HepG2 (cell line): ENCODE measurements around the gene TDRD3. TPM values are rescaled to one million over a fixed set of nuclear protein-coding genes. Genes with fewer than 3 reads are reported as not detected.

ENCODE experiments used
- ATAC-seq: fragments of 200-7000 bp; cut with Tn5 transposase; 3 replicates; pipeline ENCODE4 v1.9.1; 2020; ENCODE audit warnings: mild to moderate bottlenecking, moderate library complexity
- BruUV-seq: library from RNA; stranded (reverse); fragments of 400-500 nt; replicated peaks from 2 replicates; lab custom pipeline; 2021; lab: Mats Ljungman, UMichigan
- CTCF ChIA-PET: fragments of 300-600 bp; formaldehyde crosslinking; extraction: SDS; loops from one replicate; lab custom pipeline; 2021; ENCODE audit warnings: low total read pairs, inconsistent platforms, low intra/inter-chr PET ratio; lab: Yijun Ruan, JAX
- POLR2A ChIA-PET: fragments of 350-600 bp; sonication (Branson Sonifier 250); formaldehyde crosslinking; loops from one replicate; lab custom pipeline; 2020; ENCODE audit warnings: antibody characterized with exemption, inconsistent platforms; lab: Yijun Ruan, JAX
- DNase-seq: peaks from one replicate; pipeline ENCODE4 v3.0.0-alpha.2; 2015; ENCODE audit warnings: low spot score
- FAIRE-seq: peaks from 3 replicates; lab custom pipeline; 2011; peaks lifted over from hg19 to GRCh38; lab: Jason Lieb, UNC
- H2AFZ ChIP-seq: one replicate; pipeline ENCODE4 v1.6.1; 2011; ENCODE audit warnings: low read length, inconsistent platforms
- H3K27ac ChIP-seq: fragments of 300-600 bp; 3 replicates; pipeline ENCODE4 v1.8.0; 2011; ENCODE audit warnings: mixed run types, mild to moderate bottlenecking, mixed read lengths, low read length, inconsistent platforms; ENCODE audit not compliant: insufficient read depth; ENCODE audit errors: extremely low read length
- H3K27me3 ChIP-seq, 2 experiments: fragments of 200-600 bp in 1 of 2; 2 replicates in 1 of 2; 3 replicates in 1 of 2; pipeline versions ENCODE4 v1.6.0 to v1.8.0; 2011; ENCODE audit warnings: low read length in 2 of 2, mild to moderate bottlenecking in 2 of 2, moderate library complexity in 2 of 2, inconsistent platforms in 1 of 2; ENCODE audit not compliant: insufficient read depth in 2 of 2, control insufficient read depth in 1 of 2
- H3K36me3 ChIP-seq, 2 experiments: fragments of 200-600 bp in 1 of 2; replicated peaks in 1 of 2; 2 replicates in 1 of 2; 3 replicates in 1 of 2; pipeline versions ENCODE4 v1.5.1 to v1.8.0; 2011; ENCODE audit warnings: low read length in 2 of 2, inconsistent platforms in 1 of 2; ENCODE audit not compliant: insufficient read depth in 2 of 2, control insufficient read depth in 1 of 2
- H3K4me1 ChIP-seq: 2 replicates; pipeline ENCODE4 v1.5.1; 2012; ENCODE audit warnings: low read length, inconsistent platforms; ENCODE audit not compliant: insufficient read depth
- H3K4me2 ChIP-seq: 2 replicates; pipeline ENCODE4 v1.6.0; 2011; ENCODE audit warnings: low read depth, low read length, inconsistent platforms
- H3K4me3 ChIP-seq, 3 experiments: fragments of 200-600 bp in 1 of 3; sonication (generic), shearing (Covaris generic) in 1 of 3; replicated peaks in 1 of 3; 2 replicates each; pipeline ENCODE4 v1.5.1; 2011 to 2016; ENCODE audit warnings: low read length in 3 of 3, inconsistent platforms in 2 of 3, low read depth in 2 of 3, mild to moderate bottlenecking in 2 of 3, control low read depth in 1 of 3, mixed read lengths in 1 of 3; ENCODE audit not compliant: insufficient read depth in 1 of 3
- H3K79me2 ChIP-seq: one replicate; pipeline ENCODE4 v1.6.1; 2011; ENCODE audit warnings: low read length, inconsistent platforms; ENCODE audit not compliant: insufficient read depth
- H3K9ac ChIP-seq: 2 replicates; pipeline ENCODE4 v1.6.0; 2011; ENCODE audit warnings: mild to moderate bottlenecking, low read depth, low read length, inconsistent platforms; ENCODE audit not compliant: insufficient read depth
- H3K9me3 ChIP-seq: 2 replicates; pipeline ENCODE4 v1.5.1; 2012; ENCODE audit warnings: mild to moderate bottlenecking, low read length
- H4K20me1 ChIP-seq: 2 replicates; pipeline ENCODE4 v1.6.0; 2011; ENCODE audit warnings: inconsistent platforms, mild to moderate bottlenecking, low read length, moderate library complexity; ENCODE audit not compliant: insufficient read depth
- EHMT2 ChIP-seq: fragments of 200-600 bp; sonication (generic); IDR thresholded peaks from 2 replicates; pipeline ENCODE4 v1.7.0; 2017; ENCODE audit warnings: antibody characterized with exemption, low read depth, low read length, borderline replicate concordance
- MNT ChIP-seq: fragments of 450-650 bp; IDR thresholded peaks from 2 replicates; pipeline ENCODE4 v1.6.1; 2016
- MTA3 ChIP-seq: sonication (generic); formaldehyde crosslinking; IDR thresholded peaks from 2 replicates; pipeline ENCODE4 v1.4.0; 2020; ENCODE audit warnings: missing genetic modification reagents
- ZBTB33 ChIP-seq: sonication (generic); formaldehyde crosslinking; IDR thresholded peaks from 2 replicates; pipeline ENCODE4 v1.4.0; 2020; ENCODE audit warnings: missing genetic modification reagents
- ZNF468 ChIP-seq: sonication (generic); formaldehyde crosslinking; IDR thresholded peaks from 2 replicates; pipeline ENCODE4 v1.8.0; 2022; ENCODE audit warnings: mild to moderate bottlenecking, moderate library complexity, missing genetic modification reagents
- ZNF512B ChIP-seq: sonication (generic); formaldehyde crosslinking; IDR thresholded peaks from 2 replicates; pipeline ENCODE4 v1.5.1; 2020; ENCODE audit warnings: missing genetic modification reagents, mild to moderate bottlenecking, borderline replicate concordance
- WGBS: methylation state at CpG from one replicate; pipeline ENCODE4 v1.1.6; 2017; ENCODE audit warnings: low lambda C conversion rate; 5-methylcytosine and 5-hydroxymethylcytosine counted together
- in situ Hi-C: cut with HindIII; loops from 2 replicates; pipeline ENCODE4 v1.10.0; 2017; ENCODE audit warnings: low pct_unique_long_range_greater_than_20kb; ENCODE audit not compliant: extremely low pct_ligation_motif_present
- intact Hi-C: fragments of 100-400 bp; cut with micrococcal nuclease; formaldehyde crosslinking; loops from one replicate; pipeline ENCODE4 v1.10.0; 2022; ENCODE audit not compliant: unreplicated experiment
- polyA plus RNA-seq, 8 experiments: library from polyadenylated mRNA; depleted of rRNA in 3 of 8; stranded (reverse) in 7 of 8; unstranded in 1 of 8; fragments of >200 nt; fragmentation: Illumina TruSeq in 4 of 8; extraction: Trizol in 4 of 8; gene quantifications; 2 replicates each; pipeline versions ENCODE4 v1.2.1 to v1.2.3, GENCODE V29; 2011 to 2016; ENCODE audit warnings: low read depth in 4 of 8, missing spikeins in 1 of 8, mixed read lengths in 1 of 8; ENCODE audit not compliant: insufficient read depth in 1 of 8
- total RNA-seq, 5 experiments: library from RNA; depleted of rRNA; stranded (reverse); fragments of >200 nt; fragmentation: Illumina TruSeq; extraction: Trizol; gene quantifications; 2 replicates each; pipeline ENCODE4 v1.2.3, GENCODE V29; 2016; ENCODE audit warnings: low read depth in 1 of 5
- TF ChIP-seq, protein P1 (sequence below): sonication (generic); formaldehyde crosslinking; IDR thresholded peaks from 2 replicates; pipeline ENCODE4 v1.5.1; 2020; ENCODE audit warnings: missing genetic modification reagents, mild to moderate bottlenecking, borderline replicate concordance
- TF ChIP-seq, protein P2 (sequence below): fragments of 450-650 bp; IDR thresholded peaks from 2 replicates; pipeline ENCODE4 v1.6.1; 2017

TDRD3 gene
- total and polyA plus RNA-seq, 2 of the 13 experiments (the other 11 are each of a cell fraction or from before 2014, with no cell fraction given), result 4.7 to 11.8 TPM

GRCh38 chr13:60611523-60611922 is 214.5 kb downstream of the TDRD3 start (continued):
- TF ChIP-seq, protein P1, sequence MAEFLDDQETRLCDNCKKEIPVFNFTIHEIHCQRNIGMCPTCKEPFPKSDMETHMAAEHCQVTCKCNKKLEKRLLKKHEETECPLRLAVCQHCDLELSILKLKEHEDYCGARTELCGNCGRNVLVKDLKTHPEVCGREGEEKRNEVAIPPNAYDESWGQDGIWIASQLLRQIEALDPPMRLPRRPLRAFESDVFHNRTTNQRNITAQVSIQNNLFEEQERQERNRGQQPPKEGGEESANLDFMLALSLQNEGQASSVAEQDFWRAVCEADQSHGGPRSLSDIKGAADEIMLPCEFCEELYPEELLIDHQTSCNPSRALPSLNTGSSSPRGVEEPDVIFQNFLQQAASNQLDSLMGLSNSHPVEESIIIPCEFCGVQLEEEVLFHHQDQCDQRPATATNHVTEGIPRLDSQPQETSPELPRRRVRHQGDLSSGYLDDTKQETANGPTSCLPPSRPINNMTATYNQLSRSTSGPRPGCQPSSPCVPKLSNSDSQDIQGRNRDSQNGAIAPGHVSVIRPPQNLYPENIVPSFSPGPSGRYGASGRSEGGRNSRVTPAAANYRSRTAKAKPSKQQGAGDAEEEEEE (CRISPR knock-in tag), result no peak
- TF ChIP-seq ZNF512B (CRISPR knock-in tag) (no peak), ZNF468 (CRISPR knock-in tag) (no peak), EHMT2 (no peak)
- TF ChIP-seq, protein P2, sequence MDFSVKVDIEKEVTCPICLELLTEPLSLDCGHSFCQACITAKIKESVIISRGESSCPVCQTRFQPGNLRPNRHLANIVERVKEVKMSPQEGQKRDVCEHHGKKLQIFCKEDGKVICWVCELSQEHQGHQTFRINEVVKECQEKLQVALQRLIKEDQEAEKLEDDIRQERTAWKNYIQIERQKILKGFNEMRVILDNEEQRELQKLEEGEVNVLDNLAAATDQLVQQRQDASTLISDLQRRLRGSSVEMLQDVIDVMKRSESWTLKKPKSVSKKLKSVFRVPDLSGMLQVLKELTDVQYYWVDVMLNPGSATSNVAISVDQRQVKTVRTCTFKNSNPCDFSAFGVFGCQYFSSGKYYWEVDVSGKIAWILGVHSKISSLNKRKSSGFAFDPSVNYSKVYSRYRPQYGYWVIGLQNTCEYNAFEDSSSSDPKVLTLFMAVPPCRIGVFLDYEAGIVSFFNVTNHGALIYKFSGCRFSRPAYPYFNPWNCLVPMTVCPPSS, result no peak
- TF ChIP-seq, all 625 proteins: peak for 0

GRCh38 chr13:60612593-60612992 is 215.6 kb downstream of the TDRD3 start:
- no TSS peak for BruUV-seq
- H3K4me2 ChIP-seq, result no peak overlapping the region
- H3K4me3 ChIP-seq, result no peak overlapping the region
- H2AFZ ChIP-seq, result no peak overlapping the region
- no peak for FAIRE-seq
- DNase-seq, result no peak
- intact Hi-C loops, result no loop called here
- no peak for ATAC-seq
- WGBS, result 0% methylated on average over 3 of the region's 3 CpGs
- H4K20me1 ChIP-seq, result no peaks in the 10 kb centered on the region
- ChIA-PET POLR2A (no interaction called here), CTCF (no interaction called here)
- no peak overlapping the region for H3K9ac ChIP-seq
- in situ Hi-C loops, result no loop called here
- H3K27me3 ChIP-seq, result no peaks in the 10 kb centered on the region
- no peaks in the 10 kb centered on the region for H3K4me1 ChIP-seq
- no peak overlapping the region for H3K27ac ChIP-seq
- no peaks in the 10 kb centered on the region for H3K36me3 ChIP-seq
- H3K79me2 ChIP-seq, result no peaks in the 10 kb centered on the region
- no peaks in the 10 kb centered on the region for H3K9me3 ChIP-seq
- no peak for TF ChIP-seq MTA3 (CRISPR knock-in tag)
- TF ChIP-seq MNT, result no peak
- TF ChIP-seq ZBTB33 (CRISPR knock-in tag), result no peak
